Hindlimb muscle (tissue), 1 donor: ENCODE data around the gene SOX15. TPM values are rescaled to one million over a fixed set of nuclear protein-coding genes. Genes with fewer than 3 reads are reported as not detected.
A peak's percentile ranks its signal among the peaks of the same experiment; 100 is the strongest.
"Not testable (repeated sequence)": the region's sequence is repeated elsewhere in the genome, so short reads cannot be mapped to it uniquely, and the experiment has no call there.

Experiments
- DNase-seq: peaks from one replicate; pipeline ENCODE4 v3.0.0-alpha.2; 2013
- polyA plus RNA-seq: library from polyadenylated mRNA; unstranded; fragments of 120-200 nt; gene quantifications from one replicate; pipeline ENCODE4 v1.2.1, GENCODE V29; 2013; ENCODE audit not compliant: insufficient read length

Gene SOX15
- polyA plus RNA-seq, 1 donor: 2.3 TPM

DNA sequence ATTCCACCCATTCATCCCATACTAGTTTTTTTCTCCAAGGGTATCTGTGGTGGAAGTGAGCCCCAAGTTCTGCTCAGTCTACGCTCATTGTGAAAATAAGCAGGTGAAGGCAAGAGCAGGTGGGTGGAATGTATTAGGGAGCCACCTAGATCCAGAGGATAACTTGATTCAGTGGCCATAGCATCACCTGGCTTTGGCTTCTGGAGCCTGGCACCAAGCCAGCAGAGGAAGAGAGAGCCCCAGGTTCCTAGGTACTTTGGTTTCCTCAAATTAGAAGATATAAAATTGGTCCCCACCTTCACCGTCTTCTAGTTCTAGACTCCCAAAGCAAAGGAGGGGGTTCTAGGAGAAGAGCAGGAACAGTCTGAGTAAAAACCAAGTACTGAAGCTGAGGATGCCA is 20.7 kb upstream of the SOX15 start:
- no peak for DNase-seq

DNA sequence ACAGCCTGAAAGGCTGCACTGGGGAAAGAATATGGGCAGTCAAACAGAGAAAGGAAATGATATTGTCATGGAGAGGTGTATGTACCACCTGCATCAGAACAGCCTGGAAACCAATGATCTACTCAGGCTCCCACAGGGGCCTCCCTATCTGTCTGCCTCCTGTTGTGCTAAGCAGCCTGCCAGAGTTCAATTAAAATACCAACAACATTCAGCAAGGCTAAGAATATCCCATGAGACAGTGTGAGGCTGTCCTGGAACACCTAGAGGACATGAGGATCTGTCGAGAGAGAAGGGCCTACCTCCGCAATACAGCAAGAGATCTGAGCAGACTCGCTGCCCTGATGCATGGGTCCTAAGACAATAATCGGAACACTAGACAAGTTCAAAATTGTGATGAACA is 16.4 kb upstream of the SOX15 start:
- DNase-seq: no peak

DNA sequence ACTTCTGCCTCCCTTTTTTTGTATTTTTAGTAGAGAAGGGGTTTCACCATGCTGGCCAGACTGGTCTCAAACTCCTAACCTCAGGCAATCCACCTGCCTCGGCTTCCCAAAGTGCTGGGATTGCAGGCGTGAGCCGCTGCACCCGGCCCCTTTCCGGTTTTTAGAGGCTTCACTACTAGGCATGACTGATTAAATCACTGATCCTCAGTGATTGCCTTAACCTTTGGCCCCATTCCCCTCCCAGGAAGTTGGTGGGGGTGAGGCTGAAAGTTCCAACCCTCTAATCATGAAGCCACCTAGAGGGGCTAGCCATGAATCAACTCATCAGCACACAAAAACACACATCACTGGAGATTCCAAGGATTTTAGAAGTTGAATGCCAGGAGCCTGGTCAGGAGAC is 7.7 kb upstream of the SOX15 start:
- not testable (repeated sequence) for DNase-seq

DNA sequence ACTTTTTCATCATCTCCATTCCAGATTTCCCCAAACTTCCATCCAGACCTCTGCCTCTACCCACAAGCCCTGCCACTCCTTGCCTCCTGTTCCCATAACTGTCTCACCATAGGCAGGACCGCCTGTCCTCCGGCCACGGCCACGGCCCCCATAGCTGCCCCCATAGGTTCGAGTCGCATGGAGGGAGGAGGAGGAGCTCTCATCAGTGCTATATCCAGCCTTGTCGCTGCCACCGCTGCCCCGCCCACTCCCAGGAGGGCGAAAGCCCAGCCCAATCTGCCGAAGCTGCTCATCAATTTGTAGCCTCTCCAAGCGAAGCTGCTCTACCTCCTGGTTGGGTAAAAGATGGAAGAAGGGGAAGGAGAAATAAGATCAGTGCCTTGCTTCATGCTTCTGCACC is 3.4 kb upstream of the SOX15 start:
- DNase-seq: no peak

DNA sequence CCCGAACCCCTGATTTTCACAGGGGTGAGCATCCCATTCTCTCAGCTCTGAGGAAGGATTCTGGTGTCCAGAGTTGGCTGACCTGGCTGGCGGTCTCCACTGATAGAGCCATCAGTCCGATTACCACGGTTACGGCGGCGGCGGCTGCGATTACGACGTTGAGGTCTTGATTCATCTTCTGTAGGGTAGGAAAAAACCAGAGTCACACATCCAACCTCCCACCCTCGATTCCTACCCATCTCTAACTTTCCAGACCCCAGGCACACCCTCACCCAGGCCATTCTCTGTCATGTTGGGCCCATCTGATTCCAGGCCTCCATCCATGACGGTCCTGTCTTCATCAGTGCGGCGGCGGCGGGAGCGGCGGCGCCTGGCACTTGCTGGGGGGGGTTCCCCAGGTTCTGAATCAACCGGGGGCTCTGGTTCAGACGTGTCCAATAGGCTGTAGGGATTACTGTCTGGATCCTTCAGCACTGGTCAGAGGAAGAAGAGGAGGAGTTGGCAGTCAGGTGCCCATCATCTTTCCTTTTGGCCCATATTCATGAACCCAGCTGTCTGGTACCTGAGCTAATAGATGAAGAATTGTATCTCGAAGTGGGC is 2.6 kb upstream of the SOX15 start:
- no peak for DNase-seq

DNA sequence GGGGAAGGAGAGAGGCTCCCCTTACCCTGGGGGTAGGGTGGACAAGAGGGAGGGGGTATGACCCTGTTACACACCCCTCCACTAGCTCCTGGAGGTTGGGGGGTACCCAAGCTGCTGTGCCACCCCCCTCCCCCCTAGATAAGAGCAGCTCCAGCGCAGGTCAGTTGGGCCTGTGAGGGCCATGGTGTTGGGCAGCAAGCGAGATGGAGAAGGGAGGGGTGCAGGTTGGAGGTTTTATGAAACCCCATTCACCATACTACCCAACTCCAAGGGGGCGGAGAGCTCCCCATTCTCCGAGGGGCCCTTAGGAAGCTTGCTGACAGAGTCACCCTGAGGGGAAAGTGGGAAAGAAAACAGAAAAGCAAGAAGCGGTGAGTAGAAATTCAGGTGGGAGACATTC is 1.7 kb upstream of the SOX15 start:
- DNase-seq: no peak

DNA sequence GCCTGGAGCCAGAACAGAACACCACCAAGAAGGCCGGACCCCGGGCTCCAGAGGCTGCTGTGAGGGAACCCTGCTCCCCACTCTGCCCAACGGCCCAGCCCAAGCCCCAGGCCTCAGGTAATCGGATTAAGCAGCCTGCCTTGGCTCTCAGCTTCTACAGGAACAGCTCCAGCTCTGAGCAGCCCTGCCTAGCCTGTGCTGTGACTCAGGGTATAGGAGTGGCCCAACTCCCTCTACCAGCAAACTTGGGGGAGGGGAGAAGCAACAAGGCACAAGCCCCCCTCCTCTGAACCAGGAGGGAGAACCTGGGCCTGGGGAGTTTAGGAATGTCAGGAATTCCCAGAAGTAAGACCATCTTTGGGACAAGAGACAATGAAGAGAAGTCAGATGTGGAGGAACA is 849 bp upstream of the SOX15 start:
- no peak for DNase-seq

DNA sequence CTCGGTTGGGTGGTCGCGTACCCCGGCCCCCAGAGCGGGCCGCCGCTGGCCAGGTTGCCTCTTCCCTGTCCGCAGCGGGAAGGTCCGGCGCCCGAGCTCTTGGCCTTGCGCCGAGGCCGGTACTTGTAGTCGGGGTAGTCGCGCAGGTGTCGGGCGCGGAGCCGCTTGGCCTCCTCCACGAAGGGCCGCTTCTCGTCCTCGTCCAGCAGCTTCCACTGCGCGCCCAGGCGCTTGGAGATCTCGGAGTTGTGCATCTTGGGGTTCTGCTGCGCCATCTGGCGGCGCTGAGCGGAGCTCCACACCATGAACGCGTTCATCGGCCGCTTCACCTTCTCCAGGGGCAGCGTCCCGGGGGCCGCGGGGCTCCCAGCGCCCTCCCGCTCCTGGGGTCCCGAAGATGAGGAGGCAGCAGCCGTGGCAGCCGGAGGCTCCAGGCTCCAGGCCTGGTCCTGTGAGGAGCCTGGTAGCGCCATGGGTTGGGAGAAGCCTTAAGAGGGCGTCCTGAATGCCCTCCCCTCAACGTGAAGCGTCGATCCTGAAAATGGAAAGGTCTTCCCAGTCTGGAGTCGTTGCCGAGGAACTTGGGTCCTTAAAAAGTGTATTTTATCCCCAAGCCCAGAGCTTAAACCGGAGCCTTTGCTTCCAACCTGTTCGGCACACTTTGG is 558 bp downstream of the SOX15 start:
- peak; percentile 92 for DNase-seq

DNA sequence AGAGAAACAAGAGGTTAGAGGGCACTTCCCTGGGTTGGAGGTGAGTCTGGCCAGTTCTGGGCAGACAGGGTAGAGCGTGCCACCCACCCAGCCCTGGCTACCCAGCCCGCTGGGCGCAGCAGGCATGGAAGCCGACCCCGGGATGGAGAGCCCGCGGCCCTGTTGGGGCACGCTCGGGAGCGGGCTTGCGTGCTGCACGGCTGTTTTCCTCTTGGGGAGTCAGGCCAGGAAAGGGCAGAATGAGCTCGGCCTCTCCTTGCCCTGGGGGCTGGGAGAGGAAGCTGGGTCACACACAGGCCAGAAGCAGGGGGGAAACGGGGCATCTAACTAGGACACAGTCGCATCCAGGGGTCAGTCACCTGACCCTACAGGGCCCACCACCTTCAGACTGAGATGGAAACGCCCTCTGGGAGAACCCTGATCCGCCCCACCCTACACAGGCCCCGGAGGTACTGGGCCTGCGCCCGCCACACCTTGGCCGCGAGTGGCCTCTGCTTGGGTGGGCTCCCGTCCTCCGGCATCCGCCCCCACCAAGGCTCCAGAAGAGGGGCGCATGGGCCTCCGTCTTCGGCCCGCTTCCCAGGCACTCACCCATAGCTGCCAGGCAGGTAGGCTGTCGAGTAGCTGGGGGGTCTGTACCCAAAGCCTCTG is 1.2 kb downstream of the SOX15 start:
- no peak for DNase-seq

DNA sequence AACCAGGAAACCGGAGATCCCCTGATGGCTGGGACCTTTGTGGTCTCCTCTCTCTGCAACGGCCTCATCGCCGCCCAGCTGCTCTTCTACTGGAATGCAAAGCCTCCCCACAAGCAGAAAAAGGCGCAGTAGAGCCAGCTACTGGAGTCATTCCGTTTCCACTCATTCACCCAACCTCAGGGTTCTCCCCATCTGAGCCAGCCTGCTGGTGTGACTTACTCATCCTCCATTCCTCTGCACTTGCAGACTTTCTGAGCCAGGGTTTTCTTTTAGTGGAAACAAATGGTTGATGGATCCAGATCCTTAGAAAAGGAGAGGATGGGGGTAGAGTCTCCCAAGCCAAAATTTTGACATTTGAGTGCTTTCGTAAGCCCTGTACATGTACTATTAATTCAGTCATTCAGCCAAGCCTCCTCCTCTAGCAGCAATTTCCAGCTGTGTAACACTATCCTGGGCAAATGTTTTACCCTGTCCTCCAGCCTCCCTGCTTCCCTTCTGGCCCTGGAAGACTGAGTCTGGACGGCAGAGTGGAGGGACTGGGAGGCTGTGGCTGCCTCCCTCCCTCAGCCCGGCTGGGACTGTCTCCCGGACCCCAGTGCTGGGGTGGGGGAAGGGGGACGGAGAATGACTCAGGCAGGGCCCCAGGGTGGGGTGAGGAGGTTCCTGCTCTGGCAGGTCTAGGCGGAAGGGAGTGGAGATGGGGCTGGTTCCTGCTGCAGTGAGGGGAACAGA is 2.3 kb downstream of the SOX15 start:
- DNase-seq: no peak

DNA sequence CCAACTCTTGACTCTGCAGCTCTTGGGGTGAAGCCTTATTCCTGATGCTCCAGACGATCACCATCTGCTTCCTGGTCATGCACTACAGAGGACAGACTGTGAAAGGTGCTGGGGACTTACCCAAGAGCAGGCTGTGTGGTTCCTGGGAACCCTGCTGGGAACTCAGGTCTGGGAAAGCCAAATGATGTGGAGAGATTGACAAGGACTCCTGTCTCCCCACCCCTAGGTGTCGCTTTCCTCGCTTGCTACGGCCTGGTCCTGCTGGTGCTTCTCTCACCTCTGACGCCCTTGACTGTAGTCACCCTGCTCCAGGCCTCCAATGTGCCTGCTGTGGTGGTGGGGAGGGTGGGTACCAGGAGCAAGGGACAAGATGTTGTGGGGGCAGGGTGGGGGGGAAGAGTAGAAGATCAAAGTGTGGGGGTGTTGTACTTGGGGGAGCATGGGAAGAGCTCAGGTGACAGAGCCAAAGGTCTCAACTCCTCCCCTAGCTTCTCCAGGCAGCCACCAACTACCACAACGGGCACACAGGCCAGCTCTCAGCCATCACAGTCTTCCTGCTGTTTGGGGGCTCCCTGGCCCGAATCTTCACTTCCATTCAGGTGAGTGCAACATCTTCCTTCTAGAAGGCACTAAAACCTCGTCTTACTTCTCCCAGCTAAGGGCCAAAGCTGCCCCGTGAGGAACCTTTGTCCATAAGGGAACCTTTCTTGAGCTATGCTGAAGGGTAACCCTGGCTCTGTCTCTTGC is 3.0 kb downstream of the SOX15 start:
- DNase-seq: no peak

DNA sequence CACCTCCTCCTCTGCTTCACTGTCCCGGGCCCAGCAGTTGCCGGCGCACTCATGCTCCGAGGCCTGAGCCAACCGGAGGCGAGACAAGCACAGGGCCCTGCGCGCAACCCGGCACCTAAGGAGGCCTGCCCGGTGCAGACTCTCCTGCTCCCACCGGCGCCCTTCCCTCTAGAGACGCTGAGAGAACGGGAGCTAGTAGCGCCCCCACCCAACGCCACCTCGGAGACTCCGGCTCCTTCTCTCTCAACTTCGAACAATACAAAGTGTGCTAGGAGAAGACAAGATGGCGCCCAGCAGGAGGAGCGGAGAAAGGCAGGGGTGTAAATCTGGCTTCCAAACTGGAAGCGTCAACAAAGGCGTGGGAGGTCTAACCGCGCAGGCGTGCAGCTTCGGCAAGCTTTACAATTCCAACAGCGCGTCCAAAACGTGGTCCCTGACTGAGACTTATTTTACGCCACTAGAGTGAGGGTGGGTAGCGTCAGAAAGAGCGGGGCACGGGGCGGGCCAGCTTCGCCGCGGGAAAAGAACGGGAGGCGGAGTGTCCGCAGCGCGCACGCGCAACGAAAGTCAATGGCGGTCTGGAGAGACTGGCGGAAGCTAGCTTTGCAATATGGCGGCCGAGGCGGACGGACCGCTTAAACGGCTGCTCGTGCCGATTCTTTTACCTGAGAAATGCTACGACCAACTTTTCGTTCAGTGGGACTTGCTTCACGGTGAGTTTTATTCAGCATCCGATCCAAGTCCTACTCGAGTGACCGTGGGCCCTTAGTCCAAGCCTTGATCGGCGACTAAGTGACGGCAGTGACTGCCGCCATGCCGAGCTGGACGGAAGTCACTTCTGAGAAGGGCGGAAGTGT is 6.4 kb downstream of the SOX15 start, which contains the start of gene MPDU1:
Gene MPDU1 (plus strand): TSS at position 600 of the 857 bp plus-strand sequence. CDS start 11 bp downstream, at position 611.
- DNase-seq: peak; percentile 99

DNA sequence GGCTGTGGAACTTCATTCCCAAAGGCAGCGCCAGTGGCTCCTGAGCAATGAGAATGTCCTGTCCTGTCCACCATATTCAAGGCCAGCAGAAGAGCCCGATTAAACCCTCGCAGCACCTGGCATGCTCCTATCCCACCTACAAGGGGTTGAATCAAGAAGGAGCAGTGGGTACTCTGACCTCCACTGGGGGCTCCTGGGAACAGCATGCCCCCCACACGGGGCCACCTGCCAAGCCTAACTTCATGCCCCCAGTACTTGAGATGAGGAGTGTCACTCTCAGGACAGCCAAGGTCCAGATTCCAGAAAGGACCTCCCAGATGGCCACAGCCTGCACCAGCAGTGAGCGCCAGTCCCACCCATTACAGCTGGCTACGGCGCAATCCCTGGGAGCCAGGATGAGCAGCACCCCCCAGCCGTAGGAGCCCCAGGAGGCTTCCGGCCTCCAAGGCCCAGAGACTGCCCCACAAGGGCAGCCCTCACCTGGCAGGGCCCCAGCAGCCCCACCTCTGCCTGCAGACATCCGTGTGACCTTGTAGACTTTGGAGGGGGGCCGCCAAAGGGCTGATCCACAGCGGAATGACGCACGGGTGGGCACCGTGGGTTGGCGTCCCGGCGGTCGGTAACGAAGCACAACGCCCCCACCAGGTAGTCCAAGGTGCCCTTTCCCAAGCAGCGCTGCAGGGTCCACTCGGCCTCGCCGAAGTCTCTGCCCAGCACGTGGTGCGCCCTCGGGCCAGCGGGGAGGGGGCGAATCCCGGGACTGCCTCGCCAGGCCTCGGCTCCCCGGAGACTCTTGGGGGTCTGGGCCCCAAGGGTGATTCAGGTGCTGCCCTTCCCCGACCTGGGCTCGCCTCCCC is 7.3 kb downstream of the SOX15 start:
- DNase-seq: no peak

DNA sequence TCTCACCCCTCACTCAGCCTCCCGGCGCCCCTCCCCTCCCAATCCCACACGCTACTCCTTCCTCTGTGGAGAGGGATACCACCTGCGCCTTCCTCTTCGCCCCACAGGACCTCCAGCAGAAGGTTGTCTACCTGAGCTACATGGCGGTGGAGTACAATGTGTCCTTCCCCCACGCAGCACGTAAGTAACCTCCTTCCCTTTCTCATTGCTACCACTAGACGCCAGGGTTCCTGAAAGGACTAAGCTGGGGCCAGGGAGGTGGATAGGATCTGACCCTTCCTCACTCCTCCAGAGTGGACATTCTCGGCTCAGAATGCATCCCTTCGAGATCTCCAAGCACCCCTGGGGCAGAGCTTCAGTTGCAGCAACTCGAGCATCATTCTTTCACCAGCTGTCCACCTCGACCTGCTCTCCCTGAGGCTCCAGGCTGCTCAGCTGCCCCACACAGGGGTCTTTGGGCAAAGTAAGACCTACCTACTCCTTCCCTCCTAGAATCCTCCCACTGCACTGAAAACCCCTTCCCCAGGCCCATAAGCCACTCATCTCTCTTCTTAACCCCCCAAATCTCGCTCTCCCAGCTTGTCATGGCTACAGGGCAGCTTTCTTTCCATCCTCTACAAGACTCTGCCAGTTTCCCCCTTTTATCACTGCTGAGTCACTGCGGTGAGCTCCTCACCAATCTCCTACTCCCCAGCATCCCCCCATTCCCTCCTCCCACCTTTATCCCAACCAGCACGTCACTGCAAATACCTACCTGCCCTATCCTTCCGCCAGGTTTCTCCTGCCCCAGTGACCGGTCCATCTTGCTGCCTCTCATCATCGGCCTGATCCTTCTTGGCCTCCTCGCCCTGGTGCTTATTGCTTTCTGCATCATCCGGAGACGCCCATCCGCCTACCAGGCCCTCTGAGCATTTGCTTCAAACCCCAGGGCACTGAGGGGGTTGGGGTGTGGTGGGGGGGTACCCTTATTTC is 9.0 kb downstream of the SOX15 start:
- no peak for DNase-seq

DNA sequence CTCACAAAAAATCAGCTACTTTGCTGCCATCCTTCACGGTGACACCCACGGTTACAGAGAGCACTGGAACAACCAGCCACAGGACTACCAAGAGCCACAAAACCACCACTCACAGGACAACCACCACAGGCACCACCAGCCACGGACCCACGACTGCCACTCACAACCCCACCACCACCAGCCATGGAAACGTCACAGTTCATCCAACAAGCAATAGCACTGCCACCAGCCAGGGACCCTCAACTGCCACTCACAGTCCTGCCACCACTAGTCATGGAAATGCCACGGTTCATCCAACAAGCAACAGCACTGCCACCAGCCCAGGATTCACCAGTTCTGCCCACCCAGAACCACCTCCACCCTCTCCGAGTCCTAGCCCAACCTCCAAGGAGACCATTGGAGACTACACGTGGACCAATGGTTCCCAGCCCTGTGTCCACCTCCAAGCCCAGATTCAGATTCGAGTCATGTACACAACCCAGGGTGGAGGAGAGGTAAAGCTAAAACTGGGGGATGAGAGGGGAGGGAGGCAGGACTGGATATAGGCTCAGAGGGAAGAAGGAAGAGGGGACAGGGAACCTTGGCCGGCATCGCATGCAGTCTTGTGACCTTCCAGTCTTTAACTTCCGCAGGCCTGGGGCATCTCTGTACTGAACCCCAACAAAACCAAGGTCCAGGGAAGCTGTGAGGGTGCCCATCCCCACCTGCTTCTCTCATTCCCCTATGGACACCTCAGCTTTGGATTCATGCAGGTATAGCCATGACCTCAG is 9.9 kb downstream of the SOX15 start:
- DNase-seq: no peak

DNA sequence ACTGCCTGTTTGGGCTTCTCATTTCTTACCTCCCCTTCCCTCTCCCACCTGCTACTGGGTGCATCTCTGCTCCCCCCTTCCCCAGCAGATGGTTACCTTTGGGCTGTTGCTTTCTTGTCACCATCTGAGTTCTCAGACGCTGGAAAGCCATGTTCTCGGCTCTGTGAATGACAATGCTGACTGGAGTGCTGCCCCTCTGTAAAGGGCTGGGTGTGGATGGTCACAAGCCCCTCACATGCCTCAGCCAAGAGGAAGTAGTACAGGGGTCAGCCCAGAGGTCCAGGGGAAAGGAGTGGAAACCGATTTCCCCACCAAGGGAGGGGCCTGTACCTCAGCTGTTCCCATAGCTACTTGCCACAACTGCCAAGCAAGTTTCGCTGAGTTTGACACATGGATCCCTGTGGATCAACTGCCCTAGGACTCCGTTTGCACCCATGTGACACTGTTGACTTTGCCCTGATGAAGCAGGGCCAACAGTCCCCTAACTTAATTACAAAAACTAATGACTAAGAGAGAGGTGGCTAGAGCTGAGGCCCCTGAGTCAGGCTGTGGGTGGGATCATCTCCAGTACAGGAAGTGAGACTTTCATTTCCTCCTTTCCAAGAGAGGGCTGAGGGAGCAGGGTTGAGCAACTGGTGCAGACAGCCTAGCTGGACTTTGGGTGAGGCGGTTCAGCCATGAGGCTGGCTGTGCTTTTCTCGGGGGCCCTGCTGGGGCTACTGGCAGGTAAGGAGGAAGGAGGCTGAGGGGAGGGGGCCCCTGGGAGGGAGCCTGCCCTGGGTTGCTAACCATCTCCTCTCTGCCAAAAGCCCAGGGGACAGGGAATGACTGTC is 10.7 kb downstream of the SOX15 start, which contains the start of gene CD68:
Gene CD68 (plus strand): TSS at position 638 of the 833 bp plus-strand sequence. CDS start 40 bp downstream, at position 678.
- no peak for DNase-seq
